ENCODE results near the gene GRM1.

GRCh38 chr6:146210406-146211083 lies 181.7 kb downstream of the GRM1 start:
- TF ChIP-seq EZH2 (IDR thresholded peaks at IDR 0.05; ENCODE audit: borderline replicate concordance, low read depth, low read length, severe bottlenecking) (no peak), CTCF (IDR thresholded peaks at IDR 0.05; ENCODE audit: borderline replicate concordance, extremely low read depth, low read length, poor library complexity, severe bottlenecking) (no peak)

Measured in DND-41 (cell line).